Testis (tissue), 2 donors: Measurements from ENCODE around the gene SCFD2.

Experiments
- CTCF ChIP-seq, 3 experiments: fragments of 450-650 bp in 2 of 3; fragments of 200-600 bp in 1 of 3; sonication (generic) in 1 of 3; IDR thresholded peaks; one replicate each; pipeline ENCODE4 v1.5.1; 2016 to 2019; ENCODE audit warnings: antibody characterized with exemption in 3 of 3, mild to moderate bottlenecking in 2 of 3, moderate library complexity in 1 of 3
- POLR2A ChIP-seq: fragments of 450-650 bp; IDR thresholded peaks from one replicate; pipeline ENCODE4 v1.6.1; 2017; ENCODE audit warnings: antibody characterized with exemption, mild to moderate bottlenecking, moderate library complexity

- TF ChIP-seq CTCF (IDR thresholded peaks at IDR 0.05) = no peak
- no peak for TF ChIP-seq POLR2A
These were observed 195.9 kb downstream of the SCFD2 start for GRCh38 chr4:53169695-53170617.
